ENCODE data around the gene HSDL2. TPM values are rescaled to one million over a fixed set of nuclear protein-coding genes. Genes with fewer than 3 reads are reported as not detected.
A peak's percentile ranks its signal among the peaks of the same experiment; 100 is the strongest.

Gene HSDL2
- total and polyA plus RNA-seq, 11 donors, result 54.0 to 241 (median 147) TPM

DNA sequence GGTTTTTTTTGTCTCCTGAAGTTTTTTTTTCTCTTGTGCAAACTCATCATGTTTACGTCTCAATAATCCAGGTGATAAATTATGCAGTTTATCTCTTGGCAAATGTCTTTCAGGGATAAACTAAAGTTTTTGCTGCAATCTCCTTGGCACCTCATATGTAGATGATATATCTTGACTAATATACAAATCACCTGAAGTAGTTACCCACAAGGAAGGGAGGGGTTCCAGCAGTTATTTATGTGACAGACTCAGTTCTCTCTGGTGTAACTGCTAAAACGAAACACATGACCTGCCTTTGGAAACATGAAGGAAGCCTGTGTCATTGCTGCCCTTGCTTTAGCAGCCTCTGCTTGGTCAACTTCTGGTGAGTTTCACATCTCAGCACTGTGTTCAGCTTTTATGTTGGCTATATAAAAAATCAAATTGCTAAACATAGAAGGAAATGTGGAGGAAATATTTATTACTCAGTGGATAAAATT lies 67.4 kb downstream of the HSDL2 start:
- no peak overlapping the region for H3K4me3 ChIP-seq
- no peaks in the 10 kb centered on the region for H3K9me3 ChIP-seq
- H3K27me3 ChIP-seq, result no peaks in the 10 kb centered on the region
- DNase-seq, result no peak
- H3K36me3 ChIP-seq, result peaks cover 0 to 43% (median 18%) of the 10 kb centered on the region in 9 donors
- WGBS, 4 donors, result 44 to 49% (median 46%) methylated on average over 2 of the region's 2 CpGs
- peak in 2 of 4 donors; percentile 22 to 79 for ATAC-seq
- intact Hi-C loops (cut with DNase I), result loop anchor here in 3 of 10 donors (10.0 kb wide), 1 partner anchor 257 kb away; no protein-coding TSS in a partner anchor
- no peak overlapping the region for H3K27ac ChIP-seq
- TF ChIP-seq POLR2A (IDR thresholded peaks at IDR 0.05) (no peak), CTCF (IDR thresholded peaks at IDR 0.05) (no peak)
- peaks cover 0 to 13% (median 0%) of the 10 kb centered on the region in 12 donors for H3K4me1 ChIP-seq

- H3K4me1 ChIP-seq, result no peaks in the 10 kb centered on the region
- no peak for TF ChIP-seq POLR2A (IDR thresholded peaks at IDR 0.05)
- TF ChIP-seq CTCF (IDR thresholded peaks at IDR 0.05), result no peak
- DNase-seq (no peak), ATAC-seq (no peak)
- no peak overlapping the region for H3K4me3 ChIP-seq
- peaks cover 0 to 90% (median 65%) of the 10 kb centered on the region in 9 donors for H3K36me3 ChIP-seq
- H3K27ac ChIP-seq, result no peak overlapping the region
- H3K9me3 ChIP-seq, result peaks cover 0 to 8% (median 0%) of the 10 kb centered on the region in 12 donors
- intact Hi-C loops (cut with DNase I), result loop anchor here in 3 of 10 donors (10.0 kb wide), 3 partner anchors 232 to 252 kb away; partner anchors contain the start of gene INIP (in 1 of the 3)
- H3K27me3 ChIP-seq, result no peaks in the 10 kb centered on the region
- 98 to 100% (median 99%) methylated on average over 1 of the region's 1 CpG for WGBS, 4 donors
Observed at GRCh38 chr9:112462855-112463254, 82.9 kb downstream of the HSDL2 start.

DNA sequence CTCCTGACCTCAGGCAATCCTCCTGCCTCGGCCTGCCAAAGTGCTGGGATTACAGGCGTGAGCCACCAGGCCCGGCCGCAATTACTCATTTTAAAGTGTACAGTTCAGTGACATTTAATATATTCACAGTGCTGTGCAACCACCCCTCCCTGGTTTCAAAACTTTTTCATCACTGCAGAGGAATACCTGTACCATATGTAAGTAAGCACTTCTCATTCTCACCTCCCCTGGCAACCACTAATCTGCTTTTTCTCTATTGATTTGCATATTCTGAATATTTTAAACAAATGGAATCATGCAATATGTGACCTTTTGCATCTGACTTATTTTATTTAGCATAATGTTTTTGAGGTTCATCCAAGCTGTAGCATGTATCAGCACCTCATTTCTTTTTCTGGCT lies 85.4 kb downstream of the HSDL2 start:
- Histone ChIP-seq H3K4me3 (no peak overlapping the region), H3K4me1 (no peaks in the 10 kb centered on the region), H3K27ac (no peak overlapping the region), H3K9me3 (peaks cover 0 to 8% (median 0%) of the 10 kb centered on the region in 12 donors), H3K36me3 (peaks cover 0 to 91% (median 49%) of the 10 kb centered on the region in 9 donors), H3K27me3 (no peaks in the 10 kb centered on the region)
- TF ChIP-seq POLR2A (IDR thresholded peaks at IDR 0.05) (no peak), CTCF (IDR thresholded peaks at IDR 0.05) (no peak)
- intact Hi-C loops (cut with DNase I), result loop anchor here in 3 of 10 donors (10.0 kb wide), 3 partner anchors 229 to 249 kb away; partner anchors contain the start of gene INIP (in 1 of the 3)
- no peak for DNase-seq
- no peak for ATAC-seq
- 95 to 100% (median 98%) methylated on average over 4 of the region's 4 CpGs for WGBS, 4 donors

DNA sequence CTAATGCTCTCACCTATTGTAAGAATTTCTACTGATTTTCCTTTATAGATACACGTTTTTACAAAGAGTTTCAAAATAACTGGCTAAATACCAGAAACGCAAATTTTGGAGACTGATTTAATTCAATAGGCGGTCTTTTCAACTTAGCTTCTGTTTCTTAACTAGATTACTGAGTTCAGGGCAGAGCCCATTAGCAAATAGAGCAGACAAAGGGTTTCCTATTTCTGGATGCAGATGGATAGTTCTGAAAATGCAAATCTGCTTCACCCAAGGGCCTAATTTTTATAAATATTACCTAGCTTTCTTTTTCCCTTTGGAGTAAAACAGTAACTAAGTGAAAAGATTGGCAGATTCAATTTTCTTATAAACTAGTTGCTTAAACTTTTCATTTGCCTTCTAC lies 93.1 kb downstream of the HSDL2 start:
- intact Hi-C loops (cut with DNase I), result loop anchor here in 1 of 10 donors (5.0 kb wide), 1 partner anchor 234 kb away; no protein-coding TSS in a partner anchor
- Histone ChIP-seq H3K9me3 (peaks cover 0 to 22% (median 2%) of the 10 kb centered on the region in 12 donors), H3K36me3 (peaks cover 0 to 63% (median 21%) of the 10 kb centered on the region in 9 donors), H3K27ac (no peak overlapping the region), H3K27me3 (no peaks in the 10 kb centered on the region), H3K4me3 (no peak overlapping the region), H3K4me1 (no peaks in the 10 kb centered on the region)
- ATAC-seq (no peak), DNase-seq (no peak)
- WGBS, 4 donors, result 87 to 90% (median 89%) methylated on average over 3 of the region's 3 CpGs
- no peak for TF ChIP-seq CTCF (IDR thresholded peaks at IDR 0.05)
- no peak for TF ChIP-seq POLR2A (IDR thresholded peaks at IDR 0.05)

Measured in heart left ventricle (tissue), 16 donors.